ENCODE results near the gene SULT1C4.

- TF ChIP-seq CTCF (IDR thresholded peaks at IDR 0.05; ENCODE audit: borderline replicate concordance, extremely low read depth, low read length, poor library complexity, severe bottlenecking) (no peak), EZH2 (IDR thresholded peaks at IDR 0.05; ENCODE audit: borderline replicate concordance, low read depth, low read length, severe bottlenecking) (no peak)
Measured at GRCh38 chr2:108363024-108363907, 14.5 kb upstream of the SULT1C4 start.
